Neural crest cell (in vitro differentiated cells): ENCODE results near the gene COQ7. TPM values are rescaled to one million over a fixed set of nuclear protein-coding genes. Genes with fewer than 3 reads are reported as not detected.

Experiments
- DNase-seq: peaks from one replicate; pipeline ENCODE4 v3.0.0; 2021; ENCODE audit warnings: low read depth, mixed read lengths, low spot score
- H3K27ac Mint-ChIP-seq: one replicate; pipeline ENCODE4 v1.8.0; 2021; ENCODE audit warnings: mild to moderate bottlenecking, mixed read lengths; ENCODE audit not compliant: unreplicated experiment
- H3K27me3 Mint-ChIP-seq: 2 replicates; pipeline ENCODE4 v1.8.0; 2021; ENCODE audit warnings: low read depth, mild to moderate bottlenecking, mixed read lengths
- H3K36me3 Mint-ChIP-seq: 2 replicates; pipeline ENCODE4 v1.8.0; 2021; ENCODE audit warnings: low read depth, mild to moderate bottlenecking, mixed read lengths
- H3K4me1 Mint-ChIP-seq: 2 replicates; pipeline ENCODE4 v1.8.0; 2021; ENCODE audit warnings: mixed read lengths
- H3K4me3 Mint-ChIP-seq: one replicate; pipeline ENCODE4 v1.8.0; 2021; ENCODE audit warnings: mild to moderate bottlenecking, mixed read lengths
- H3K9me3 Mint-ChIP-seq: 2 replicates; pipeline ENCODE4 v1.8.0; 2021; ENCODE audit warnings: mixed read lengths
- CTCF ChIP-seq: fragments of 200-600 bp; sonication (generic); conservative IDR thresholded peaks from 2 replicates; pipeline ENCODE4 v1.5.0; 2021; ENCODE audit warnings: antibody characterized with exemption, mild to moderate bottlenecking
- total RNA-seq: library from RNA; stranded (reverse); gene quantifications from 2 replicates; pipeline ENCODE4 v1.2.1, GENCODE V29; 2021

Gene COQ7
- total RNA-seq, 1 donor from 2014 or later = 25.6 TPM

DNA sequence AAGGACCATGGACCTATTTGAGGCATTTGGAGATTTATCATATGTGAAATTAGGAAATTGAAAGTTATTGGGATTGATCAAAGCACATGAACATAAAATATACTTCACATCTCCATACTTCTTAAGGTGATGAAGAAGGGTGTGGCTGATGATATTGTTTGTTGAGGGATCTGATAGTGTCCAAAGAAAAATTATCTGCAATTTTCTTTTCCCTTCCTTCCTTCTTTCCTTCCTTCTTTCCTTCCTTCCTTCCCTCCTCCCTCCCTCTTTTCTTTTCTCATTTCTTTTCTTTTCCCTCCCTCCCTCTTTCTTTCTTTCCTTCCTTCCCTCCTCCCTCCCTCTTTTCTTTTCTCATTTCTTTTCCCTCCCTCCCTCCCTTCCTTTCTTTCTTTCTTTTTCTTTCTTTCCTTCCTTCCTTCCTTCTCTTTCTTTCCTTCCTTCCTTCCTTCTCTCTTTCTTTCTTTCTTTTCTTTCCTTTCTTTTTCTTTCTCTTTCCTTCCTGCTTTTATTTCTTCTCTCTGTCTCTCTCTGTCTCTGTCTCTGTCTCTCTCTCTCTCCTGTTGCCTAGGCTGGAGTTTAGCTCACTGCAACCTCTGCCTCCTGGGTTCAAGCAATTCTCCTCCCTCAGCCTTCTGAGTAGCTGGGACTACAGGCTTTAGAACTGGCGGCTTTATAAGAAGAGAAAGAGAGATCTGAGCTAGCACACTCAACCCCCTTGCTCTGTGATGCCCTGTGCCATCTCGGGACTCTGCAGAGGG is 25.4 kb downstream of the COQ7 start:
- Mint-ChIP-seq H3K4me1 (no peaks in the 10 kb centered on the region), H3K36me3 (no peaks in the 10 kb centered on the region), H3K9me3 (peaks cover 1% of the 10 kb centered on the region), H3K4me3 (no peak overlapping the region), H3K27me3 (peaks cover 7% of the 10 kb centered on the region), H3K27ac (no peak overlapping the region)
- no peak for TF ChIP-seq CTCF
- no peak for DNase-seq

GRCh38 chr16:19093631-19094541 is 26.5 kb downstream of the COQ7 start:
- Mint-ChIP-seq H3K9me3 (peaks cover 3% of the 10 kb centered on the region), H3K4me1 (no peaks in the 10 kb centered on the region), H3K36me3 (no peaks in the 10 kb centered on the region), H3K4me3 (no peak overlapping the region), H3K27me3 (peaks cover 7% of the 10 kb centered on the region), H3K27ac (no peak overlapping the region)
- no peak for DNase-seq
- TF ChIP-seq CTCF = no peak

DNA sequence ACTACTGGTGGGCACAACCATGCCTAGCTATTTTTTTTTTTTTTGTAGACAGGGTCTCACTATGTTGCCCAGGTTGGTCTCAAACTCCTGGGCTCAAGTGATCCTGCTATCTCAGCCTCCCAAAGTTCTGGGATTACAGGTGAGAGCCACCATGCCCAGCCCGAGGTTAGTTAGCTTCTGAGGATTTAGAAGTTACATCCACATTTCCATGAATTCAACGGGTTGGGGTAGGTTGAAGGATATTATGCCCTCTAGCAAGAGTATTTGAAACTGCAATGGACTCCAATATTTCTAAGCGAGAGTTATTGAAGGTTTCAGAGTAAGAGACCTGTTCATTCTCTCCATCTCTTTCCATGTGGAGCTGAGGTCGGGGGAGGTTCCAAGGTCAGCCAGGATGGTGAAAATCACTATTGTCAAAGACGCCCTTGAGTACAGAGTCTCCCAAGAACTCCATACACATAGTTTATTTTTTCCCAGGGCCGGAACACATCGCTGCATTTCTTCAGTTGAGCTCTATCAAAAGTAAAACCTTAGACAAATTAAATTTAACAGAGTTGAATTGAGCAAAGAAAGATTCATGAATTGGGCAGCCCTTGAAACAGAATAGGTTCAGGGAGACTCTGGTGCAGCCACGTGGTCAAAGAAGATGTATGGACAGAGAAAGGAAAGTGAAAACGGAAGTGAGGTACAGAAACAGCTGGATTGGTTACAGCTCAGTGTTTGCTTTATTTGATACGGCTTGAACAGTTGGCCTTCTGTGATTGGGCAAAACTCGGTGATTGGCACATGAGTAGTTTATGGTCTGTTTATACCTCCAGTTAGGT is 27.3 kb downstream of the COQ7 start:
- H3K9me3 Mint-ChIP-seq = peaks cover 3% of the 10 kb centered on the region
- no peak for DNase-seq
- H3K4me3 Mint-ChIP-seq = no peak overlapping the region
- no peak overlapping the region for H3K27ac Mint-ChIP-seq
- no peaks in the 10 kb centered on the region for H3K4me1 Mint-ChIP-seq
- H3K36me3 Mint-ChIP-seq = no peaks in the 10 kb centered on the region
- H3K27me3 Mint-ChIP-seq = peaks cover 7% of the 10 kb centered on the region
- TF ChIP-seq CTCF = no peak

GRCh38 chr16:19095654-19096053 is 28.2 kb downstream of the COQ7 start:
- no peak for TF ChIP-seq CTCF

DNA sequence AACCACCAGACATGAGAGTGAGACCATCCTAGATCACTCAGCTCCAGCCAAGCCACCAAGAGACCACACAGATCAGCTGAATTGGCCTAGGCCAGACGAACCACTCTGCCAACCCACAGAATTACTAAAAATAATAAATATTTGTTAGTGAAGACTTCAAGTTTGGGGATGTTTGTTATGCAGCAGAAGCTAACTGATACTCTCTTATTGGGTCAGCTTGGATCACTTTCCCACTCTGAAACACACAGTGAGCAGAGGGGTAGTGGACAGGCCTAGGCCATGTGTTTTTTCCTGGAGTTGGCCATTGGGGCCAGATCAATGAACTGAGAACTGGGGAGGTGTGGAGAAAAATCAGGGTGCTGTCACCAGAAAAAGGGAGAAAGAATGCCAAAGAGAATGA is 30.8 kb downstream of the COQ7 start:
- peaks cover 3% of the 10 kb centered on the region for H3K9me3 Mint-ChIP-seq

More at GRCh38 chr16:19095654-19096053, 28.2 kb downstream of the COQ7 start:
- DNase-seq = no peak
- Mint-ChIP-seq H3K4me3 (no peak overlapping the region), H3K27ac (no peak overlapping the region), H3K27me3 (peaks cover 7% of the 10 kb centered on the region), H3K36me3 (no peaks in the 10 kb centered on the region), H3K9me3 (peaks cover 3% of the 10 kb centered on the region), H3K4me1 (no peaks in the 10 kb centered on the region)

More for the DNA sequence above, 30.8 kb downstream of the COQ7 start:
- no peaks in the 10 kb centered on the region for H3K36me3 Mint-ChIP-seq
- TF ChIP-seq CTCF = no peak
- H3K4me1 Mint-ChIP-seq = no peaks in the 10 kb centered on the region
- peaks cover 2% of the 10 kb centered on the region for H3K27me3 Mint-ChIP-seq
- H3K27ac Mint-ChIP-seq = no peak overlapping the region
- DNase-seq = no peak
- H3K4me3 Mint-ChIP-seq = no peak overlapping the region
